Measurements from ENCODE around the gene SEZ6L. TPM values are rescaled to one million over a fixed set of nuclear protein-coding genes. Genes with fewer than 3 reads are reported as not detected.

Gene SEZ6L
- total and polyA plus RNA-seq, 8 donors, result 0.08 to 0.82 (median 0.58) TPM

- Histone ChIP-seq H3K36me3 (peaks cover 0 to 2% of the 10 kb centered on the region in 2 donors), H3K4me1 (peaks cover 0 to 30% of the 10 kb centered on the region in 2 donors), H3K9me3 (peaks cover 0 to 2% of the 10 kb centered on the region in 2 donors), H3K27me3 (no peaks in the 10 kb centered on the region), H3K27ac (peak within 1 kb of the TSS; percentile 70 to 88), H3K4me3 (peak within 1 kb of the TSS; percentile 43 to 59)
- TF ChIP-seq CTCF (IDR thresholded peaks at IDR 0.05), result no peak
- intact Hi-C loops (cut with DNase I), result no loop called here
- DNase-seq (peak; percentile 51 to 90 (median 58)), ATAC-seq (peak; percentile 93)
Measured at GRCh38 chr22:26428515-26429457, 259.5 kb downstream of the SEZ6L start, which contains the start of gene ASPHD2. TSS of gene ASPHD2 (plus strand) at chr22:26429260. CDS start at chr22:26433616, 4,356 bp downstream.

- ATAC-seq, result no peak
- TF ChIP-seq CTCF (IDR thresholded peaks at IDR 0.05), result no peak
- peak overlapping the region; percentile 25 to 59 for H3K4me3 ChIP-seq
- no peaks in the 10 kb centered on the region for H3K9me3 ChIP-seq
- H3K4me1 ChIP-seq, result peaks cover 0 to 30% of the 10 kb centered on the region in 2 donors
- peak in 1 of 4 donors; percentile 82 for DNase-seq
- H3K36me3 ChIP-seq, result peaks cover 0 to 9% of the 10 kb centered on the region in 2 donors
- peak overlapping the region in 1 of 2 donors; percentile 28 for H3K27ac ChIP-seq
- H3K27me3 ChIP-seq, result no peaks in the 10 kb centered on the region
- intact Hi-C loops (cut with DNase I), result no loop called here
Measured at GRCh38 chr22:26429458-26430286, 260.4 kb downstream of the SEZ6L start.

DNA sequence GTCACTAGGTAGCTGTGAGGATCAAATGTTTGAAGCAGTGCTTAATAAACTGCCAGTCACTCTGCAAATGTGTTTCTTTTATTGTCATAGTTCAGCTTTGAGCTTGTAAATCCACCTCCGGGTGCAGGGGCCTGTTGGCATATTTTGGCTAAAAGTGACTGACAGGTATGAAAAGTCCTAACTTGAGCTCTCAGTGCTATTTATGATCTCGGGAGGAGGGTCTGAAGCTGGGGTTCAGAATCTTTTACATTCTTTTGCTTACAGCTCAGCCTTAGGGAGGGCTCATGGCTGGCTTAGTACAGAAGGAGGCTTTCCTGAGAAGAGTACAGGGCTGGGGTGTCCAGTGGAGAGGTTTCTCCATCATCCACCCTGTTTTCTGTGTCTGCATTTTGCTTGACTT is 261.3 kb downstream of the SEZ6L start:
- Histone ChIP-seq H3K27ac (no peak overlapping the region), H3K4me1 (peaks cover 0 to 34% of the 10 kb centered on the region in 2 donors), H3K36me3 (peaks cover 0 to 9% of the 10 kb centered on the region in 2 donors), H3K4me3 (no peak overlapping the region), H3K9me3 (no peaks in the 10 kb centered on the region), H3K27me3 (no peaks in the 10 kb centered on the region)
- ATAC-seq, result no peak
- TF ChIP-seq CTCF (IDR thresholded peaks at IDR 0.05), result no peak
- intact Hi-C loops (cut with DNase I), result no loop called here
- DNase-seq, result no peak

- Histone ChIP-seq H3K4me3 (no peak overlapping the region), H3K4me1 (peaks cover 0 to 34% of the 10 kb centered on the region in 2 donors), H3K27ac (no peak overlapping the region), H3K36me3 (peaks cover 0 to 9% of the 10 kb centered on the region in 2 donors), H3K27me3 (no peaks in the 10 kb centered on the region), H3K9me3 (no peaks in the 10 kb centered on the region)
- no peak for TF ChIP-seq CTCF (IDR thresholded peaks at IDR 0.05)
- no peak for ATAC-seq
- no peak for DNase-seq
- intact Hi-C loops (cut with DNase I), result no loop called here
Measured at GRCh38 chr22:26431261-26431995, 262.2 kb downstream of the SEZ6L start.
